H9 (cell line): ENCODE results near the gene UCKL1. TPM values are rescaled to one million over a fixed set of nuclear protein-coding genes. Genes with fewer than 3 reads are reported as not detected.
A peak's percentile ranks its signal among the peaks of the same experiment; 100 is the strongest.

Experiments
- DNase-seq: peaks from one replicate; pipeline ENCODE4 v3.0.0-alpha.2; 2017
- H2AFZ ChIP-seq: one replicate; pipeline ENCODE4 v1.6.1; 2013; ENCODE audit warnings: mild to moderate bottlenecking, low read length, control low read depth, moderate library complexity
- H2AK5ac ChIP-seq: 2 replicates; pipeline ENCODE4 v1.6.1; 2013; ENCODE audit warnings: low read length, control low read depth, mixed read lengths; ENCODE audit not compliant: insufficient read length
- H2BK120ac ChIP-seq: one replicate; pipeline ENCODE4 v1.6.1; 2013; ENCODE audit warnings: low read depth, mild to moderate bottlenecking, low read length, control low read depth, inconsistent platforms; ENCODE audit not compliant: poor library complexity, severe bottlenecking
- H2BK12ac ChIP-seq: 2 replicates; pipeline ENCODE4 v1.6.1; 2013; ENCODE audit warnings: low read length, control low read depth, mixed read lengths, low read depth; ENCODE audit not compliant: insufficient read length
- H2BK15ac ChIP-seq: 2 replicates; pipeline ENCODE4 v1.6.1; 2013; ENCODE audit warnings: low read depth, low read length, control low read depth
- H2BK20ac ChIP-seq: one replicate; pipeline ENCODE4 v1.6.1; 2013; ENCODE audit warnings: low read depth, mild to moderate bottlenecking, low read length, control low read depth, inconsistent platforms; ENCODE audit not compliant: poor library complexity, severe bottlenecking
- H2BK5ac ChIP-seq: 2 replicates; pipeline ENCODE4 v1.6.1; 2013; ENCODE audit warnings: low read length, control low read depth, mixed read lengths; ENCODE audit not compliant: insufficient read length
- H3K14ac ChIP-seq: 2 replicates; pipeline ENCODE4 v1.6.1; 2013; ENCODE audit warnings: low read length, control low read depth; ENCODE audit not compliant: insufficient read depth
- H3K18ac ChIP-seq: 2 replicates; pipeline ENCODE4 v1.6.1; 2013; ENCODE audit warnings: low read depth, mild to moderate bottlenecking, mixed read lengths, low read length, control low read depth; ENCODE audit not compliant: insufficient read length
- H3K23ac ChIP-seq: 2 replicates; pipeline ENCODE4 v1.6.1; 2013; ENCODE audit warnings: low read length, control low read depth, mixed read lengths, low read depth; ENCODE audit not compliant: insufficient read length
- H3K23me2 ChIP-seq: 2 replicates; pipeline ENCODE4 v1.6.1; 2013; ENCODE audit warnings: low read depth, mild to moderate bottlenecking, mixed read lengths, low read length, control low read depth; ENCODE audit not compliant: insufficient read length, poor library complexity, severe bottlenecking
- H3K27ac ChIP-seq: 2 replicates; pipeline ENCODE4 v1.5.1; 2013; ENCODE audit warnings: low read length, control low read depth, mixed read lengths, low read depth; ENCODE audit not compliant: insufficient read length
- H3K27me3 ChIP-seq: 2 replicates; pipeline ENCODE4 v1.6.1; 2013; ENCODE audit warnings: low read length, control low read depth, inconsistent platforms; ENCODE audit not compliant: insufficient read depth
- H3K4ac ChIP-seq: 2 replicates; pipeline ENCODE4 v1.6.1; 2013; ENCODE audit warnings: low read depth, mild to moderate bottlenecking, control low read depth, inconsistent platforms, low read length, moderate library complexity
- H3K4me1 ChIP-seq: 2 replicates; pipeline ENCODE4 v1.6.1; 2013; ENCODE audit warnings: low read length, control low read depth, inconsistent platforms; ENCODE audit not compliant: insufficient read depth
- H3K4me2 ChIP-seq: 2 replicates; pipeline ENCODE4 v1.6.1; 2013; ENCODE audit warnings: low read length, control low read depth, mixed read lengths; ENCODE audit not compliant: insufficient read length, insufficient read depth
- H3K56ac ChIP-seq: 2 replicates; pipeline ENCODE4 v1.6.1; 2013; ENCODE audit warnings: low read depth, mild to moderate bottlenecking, mixed read lengths, low read length, control low read depth; ENCODE audit not compliant: insufficient read length
- H3K79me1 ChIP-seq: 2 replicates; pipeline ENCODE4 v1.6.1; 2013; ENCODE audit warnings: low read depth, mild to moderate bottlenecking, moderate library complexity, low read length, control low read depth, inconsistent platforms; ENCODE audit not compliant: insufficient read depth, poor library complexity, severe bottlenecking
- H3K79me2 ChIP-seq: 2 replicates; pipeline ENCODE4 v1.6.1; 2013; ENCODE audit warnings: low read length, control low read depth, inconsistent platforms; ENCODE audit not compliant: insufficient read depth
- H3K9ac ChIP-seq: 2 replicates; pipeline ENCODE4 v1.6.1; 2013; ENCODE audit warnings: low read length, control low read depth, mixed read lengths; ENCODE audit not compliant: insufficient read length; ENCODE audit errors: extremely low read depth
- H3K9me3 ChIP-seq: one replicate; pipeline ENCODE4 v1.6.1; 2013; ENCODE audit warnings: low read depth, low read length, inconsistent platforms; ENCODE audit not compliant: control insufficient read depth
- H3T11ph ChIP-seq: one replicate; pipeline ENCODE4 v1.6.1; 2013; ENCODE audit warnings: mild to moderate bottlenecking, low read length, control low read depth, inconsistent platforms
- H4K20me1 ChIP-seq: one replicate; pipeline ENCODE4 v1.6.1; 2013; ENCODE audit not compliant: control insufficient read depth, insufficient read length, insufficient read depth
- H4K5ac ChIP-seq: 2 replicates; pipeline ENCODE4 v1.6.1; 2013; ENCODE audit warnings: low read depth, mild to moderate bottlenecking, mixed read lengths, low read length, control low read depth; ENCODE audit not compliant: insufficient read length
- H4K8ac ChIP-seq: replicated peaks from 2 replicates; pipeline ENCODE4 v1.6.1; 2013; ENCODE audit warnings: low read length, control low read depth, mixed read lengths, low read depth; ENCODE audit not compliant: insufficient read length
- H4K91ac ChIP-seq: 2 replicates; pipeline ENCODE4 v1.6.1; 2013; ENCODE audit warnings: low read depth, mild to moderate bottlenecking, moderate library complexity, mixed read lengths, low read length, control low read depth; ENCODE audit not compliant: insufficient read length
- H3K27ac Mint-ChIP-seq, 3 experiments: 2 replicates in 2 of 3; 3 replicates in 1 of 3; pipeline ENCODE4 v1.8.0; 2020 to 2021; ENCODE audit warnings: mixed read lengths in 3 of 3, mild to moderate bottlenecking in 1 of 3, moderate library complexity in 1 of 3
- H3K27me3 Mint-ChIP-seq: 2 replicates; pipeline ENCODE4 v1.8.0; 2021; ENCODE audit warnings: low read depth, mild to moderate bottlenecking, moderate library complexity, mixed read lengths
- H3K36me3 Mint-ChIP-seq, 3 experiments: 2 replicates in 2 of 3; 3 replicates in 1 of 3; pipeline ENCODE4 v1.8.0; 2020 to 2021; ENCODE audit warnings: low read depth in 3 of 3, mixed read lengths in 3 of 3; ENCODE audit not compliant: insufficient read depth in 1 of 3
- H3K4me1 Mint-ChIP-seq, 2 experiments: 2 replicates each; pipeline ENCODE4 v1.8.0; 2020; ENCODE audit warnings: mixed read lengths in 2 of 2
- H3K4me3 Mint-ChIP-seq, 2 experiments: 2 replicates in 1 of 2; 3 replicates in 1 of 2; pipeline ENCODE4 v1.8.0; 2020 to 2021; ENCODE audit warnings: mild to moderate bottlenecking in 2 of 2, mixed read lengths in 2 of 2, moderate library complexity in 1 of 2
- H3K9me3 Mint-ChIP-seq, 2 experiments: 2 replicates in 1 of 2; 3 replicates in 1 of 2; pipeline ENCODE4 v1.8.0; 2020; ENCODE audit warnings: mild to moderate bottlenecking in 2 of 2, mixed read lengths in 2 of 2, moderate library complexity in 1 of 2
- CTCF ChIP-seq: fragments of 200-600 bp; sonication (generic); conservative IDR thresholded peaks from 3 replicates; pipeline ENCODE4 v1.8.0; 2021; ENCODE audit warnings: antibody characterized with exemption, mild to moderate bottlenecking
- WGBS: extraction: QIAGEN DNeasy Blood & Tissue Kit; methylation state at CpG from one replicate; pipeline ENCODE4 v1.1.7; 2013; ENCODE audit warnings: missing lambda C conversion rate, low lambda C conversion rate, mixed read lengths; ENCODE audit not compliant: insufficient read length; ENCODE audit errors: extremely low coverage; 5-methylcytosine and 5-hydroxymethylcytosine counted together
- total RNA-seq: library from RNA; stranded (reverse); gene quantifications from 2 replicates; pipeline ENCODE4 v1.2.1, GENCODE V29; 2021

Gene UCKL1
- total RNA-seq, 1 experiment from 2014 or later: 40.9 TPM

DNA sequence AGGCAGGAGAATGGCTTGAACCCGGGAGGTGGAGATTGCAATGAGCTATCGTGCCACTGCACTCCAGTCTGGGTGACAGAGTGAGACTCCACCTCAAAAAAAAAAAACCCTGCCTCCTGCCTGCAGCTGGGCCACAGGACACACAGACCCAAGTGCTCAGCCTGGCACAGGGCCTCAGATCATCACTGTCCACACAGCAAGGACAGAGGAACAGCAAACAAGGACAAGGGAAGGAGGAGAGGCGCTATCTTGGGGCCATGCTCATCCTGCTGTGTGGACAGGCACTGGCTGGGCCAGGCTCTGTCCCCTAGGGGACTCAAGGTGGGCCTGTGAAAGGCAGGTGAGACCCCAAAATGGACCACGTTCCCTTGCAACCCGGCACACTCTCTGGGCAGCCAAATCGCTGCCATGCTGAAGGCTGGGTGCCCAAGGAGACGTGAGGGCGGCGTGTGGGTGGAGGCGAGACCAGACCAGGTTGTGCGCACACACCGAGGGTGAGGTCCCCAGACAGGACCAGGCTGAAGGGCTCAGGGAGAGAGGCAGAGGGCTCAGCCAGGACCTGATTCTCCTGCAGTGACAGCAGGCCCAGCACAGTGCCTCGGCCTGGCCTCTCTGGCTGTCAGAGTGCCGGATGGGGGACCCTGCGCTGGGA lies 9.1 kb downstream of the UCKL1 start:
- Histone ChIP-seq H4K91ac (no peak overlapping the region), H4K5ac (no peak overlapping the region), H3K9ac (no peak overlapping the region), H3K4ac (no peak overlapping the region), H3K23ac (no peak overlapping the region), H4K20me1 (peaks cover 3% of the 10 kb centered on the region), H4K8ac (no peak overlapping the region), H2BK120ac (no peak overlapping the region), H3K4me1 (no peaks in the 10 kb centered on the region), H3K27me3 (no peaks in the 10 kb centered on the region), H3T11ph (no peak overlapping the region), H3K56ac (no peak overlapping the region), H3K14ac (no peak overlapping the region), H3K79me2 (peaks cover 3% of the 10 kb centered on the region; the same call in 1 of the 2 replicates), H2BK15ac (no peak overlapping the region), H2BK20ac (no peak overlapping the region), H3K79me1 (no peaks in the 10 kb centered on the region), H3K18ac (no peak overlapping the region), H3K23me2 (no peaks in the 10 kb centered on the region), H3K27ac (no peak overlapping the region), H2BK5ac (no peak overlapping the region), H2AK5ac (no peak overlapping the region), H2AFZ (no peak overlapping the region), H3K9me3 (no peaks in the 10 kb centered on the region), H3K4me2 (no peak overlapping the region), H2BK12ac (no peak overlapping the region)
- Mint-ChIP-seq H3K4me3 (no peak overlapping the region; a peak in 1 of 5 replicates), H3K4me1 (peaks cover 16 to 28% of the 10 kb centered on the region in 2 experiments), H3K27ac (peak overlapping the region in 2 of 3 experiments; percentile 87 to 93; a peak in 4 of 7 replicates), H3K9me3 (peaks cover 4 to 7% of the 10 kb centered on the region in 2 experiments; a peak in 3 of 5 replicates), H3K27me3 (no peaks in the 10 kb centered on the region), H3K36me3 (peaks cover 5 to 29% (median 22%) of the 10 kb centered on the region in 3 experiments)
- TF ChIP-seq CTCF: no peak
- WGBS: no CpG with 5 or more reads among the region's 15 CpGs
- no peak for DNase-seq
